ENCODE data around the gene SHTN1.

Gene SHTN1

DNA sequence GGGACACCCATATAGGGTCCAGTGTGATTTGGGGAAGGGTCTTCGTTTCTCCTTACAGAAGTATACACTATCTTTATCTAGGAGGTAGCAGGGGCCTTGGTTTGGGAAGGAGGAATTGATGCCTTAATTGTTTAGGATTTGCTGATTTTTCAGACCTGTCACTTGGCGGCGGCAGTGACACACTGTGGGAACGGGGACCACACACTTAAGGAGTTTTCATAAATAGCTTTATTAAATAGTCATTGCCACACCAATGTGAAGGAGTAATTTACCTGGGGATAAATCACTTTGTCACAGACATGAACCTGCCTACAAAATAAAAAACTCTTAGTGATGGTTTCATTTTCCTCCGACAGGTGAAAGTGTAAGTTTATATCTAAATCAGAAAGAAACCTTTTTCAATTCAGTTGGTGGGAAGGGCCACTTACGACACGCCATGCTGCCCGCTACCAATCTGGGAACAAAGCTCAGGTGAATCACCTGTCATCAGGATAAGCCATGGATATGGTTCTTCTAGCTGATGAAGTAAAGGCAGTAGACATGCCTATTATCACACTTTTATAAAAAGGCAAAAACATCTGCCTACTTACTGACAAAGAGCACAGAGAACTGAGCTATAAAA, 168.0 kb downstream of the SHTN1 start:
- no peak for DNase-seq (ENCODE audit: low spot score in 2 of 2)
- ATAC-seq (ENCODE audit: low read depth), result no peak
- Mint-ChIP-seq H3K36me3 (peaks cover 9% of the 10 kb centered on the region), H3K4me1 (peaks cover 6% of the 10 kb centered on the region), H3K27me3 (no peaks in the 10 kb centered on the region), H3K9me3 (no peaks in the 10 kb centered on the region), H3K4me3 (no peak overlapping the region), H3K27ac (no peak overlapping the region)

DNA sequence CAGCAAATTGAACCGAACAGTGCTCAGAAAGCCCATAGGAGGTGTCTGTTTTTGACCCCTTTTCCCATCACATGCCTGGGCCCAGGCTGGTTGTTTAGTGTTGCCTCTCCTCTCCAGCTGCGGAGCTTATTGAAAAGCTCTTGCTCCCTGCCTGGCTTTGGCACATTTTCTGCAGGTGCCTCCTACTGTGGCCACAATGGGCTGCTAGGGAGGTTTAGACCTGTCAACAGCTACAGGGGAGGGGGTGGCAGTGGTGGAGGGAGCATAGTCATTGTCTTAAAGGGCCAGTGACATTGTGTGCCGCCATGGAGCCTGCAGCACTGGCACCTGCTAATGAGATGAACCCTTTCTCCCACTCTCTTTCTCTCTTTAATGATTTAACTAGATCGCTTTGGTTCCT, 168.9 kb downstream of the SHTN1 start:
- DNase-seq (ENCODE audit: low spot score in 2 of 2) (no peak), ATAC-seq (ENCODE audit: low read depth) (no peak)
- no peak overlapping the region for H3K4me3 Mint-ChIP-seq
- H3K4me1 Mint-ChIP-seq, result peaks cover 6% of the 10 kb centered on the region
- H3K36me3 Mint-ChIP-seq, result peaks cover 15% of the 10 kb centered on the region
- H3K9me3 Mint-ChIP-seq, result no peaks in the 10 kb centered on the region
- no peak overlapping the region for H3K27ac Mint-ChIP-seq
- no peaks in the 10 kb centered on the region for H3K27me3 Mint-ChIP-seq

DNA sequence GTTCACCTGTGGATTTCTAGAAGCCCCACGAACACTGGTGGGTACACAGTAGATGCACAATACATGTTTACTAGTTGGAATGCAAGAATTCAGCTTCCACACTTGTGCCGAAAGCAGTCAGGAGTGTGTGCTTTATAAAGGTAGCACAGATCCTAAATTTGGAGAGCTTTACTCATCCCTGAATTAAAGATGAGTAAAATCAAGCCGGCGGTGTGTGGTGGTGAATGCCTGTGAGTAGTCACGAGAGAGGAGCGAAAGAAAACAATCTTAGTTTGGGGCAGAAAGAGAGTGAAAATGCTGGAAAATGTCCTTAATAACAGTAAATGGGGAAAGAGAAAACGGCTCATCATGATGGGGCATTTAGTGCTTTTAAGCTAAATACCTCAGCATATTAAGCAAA, 169.3 kb downstream of the SHTN1 start:
- H3K36me3 Mint-ChIP-seq, result peaks cover 17% of the 10 kb centered on the region
- DNase-seq (ENCODE audit: low spot score in 2 of 2), result no peak
- H3K27me3 Mint-ChIP-seq, result no peaks in the 10 kb centered on the region
- H3K4me3 Mint-ChIP-seq, result no peak overlapping the region
- H3K4me1 Mint-ChIP-seq, result peaks cover 6% of the 10 kb centered on the region
- ATAC-seq (ENCODE audit: low read depth), result no peak
- H3K9me3 Mint-ChIP-seq, result no peaks in the 10 kb centered on the region
- no peak overlapping the region for H3K27ac Mint-ChIP-seq

DNA sequence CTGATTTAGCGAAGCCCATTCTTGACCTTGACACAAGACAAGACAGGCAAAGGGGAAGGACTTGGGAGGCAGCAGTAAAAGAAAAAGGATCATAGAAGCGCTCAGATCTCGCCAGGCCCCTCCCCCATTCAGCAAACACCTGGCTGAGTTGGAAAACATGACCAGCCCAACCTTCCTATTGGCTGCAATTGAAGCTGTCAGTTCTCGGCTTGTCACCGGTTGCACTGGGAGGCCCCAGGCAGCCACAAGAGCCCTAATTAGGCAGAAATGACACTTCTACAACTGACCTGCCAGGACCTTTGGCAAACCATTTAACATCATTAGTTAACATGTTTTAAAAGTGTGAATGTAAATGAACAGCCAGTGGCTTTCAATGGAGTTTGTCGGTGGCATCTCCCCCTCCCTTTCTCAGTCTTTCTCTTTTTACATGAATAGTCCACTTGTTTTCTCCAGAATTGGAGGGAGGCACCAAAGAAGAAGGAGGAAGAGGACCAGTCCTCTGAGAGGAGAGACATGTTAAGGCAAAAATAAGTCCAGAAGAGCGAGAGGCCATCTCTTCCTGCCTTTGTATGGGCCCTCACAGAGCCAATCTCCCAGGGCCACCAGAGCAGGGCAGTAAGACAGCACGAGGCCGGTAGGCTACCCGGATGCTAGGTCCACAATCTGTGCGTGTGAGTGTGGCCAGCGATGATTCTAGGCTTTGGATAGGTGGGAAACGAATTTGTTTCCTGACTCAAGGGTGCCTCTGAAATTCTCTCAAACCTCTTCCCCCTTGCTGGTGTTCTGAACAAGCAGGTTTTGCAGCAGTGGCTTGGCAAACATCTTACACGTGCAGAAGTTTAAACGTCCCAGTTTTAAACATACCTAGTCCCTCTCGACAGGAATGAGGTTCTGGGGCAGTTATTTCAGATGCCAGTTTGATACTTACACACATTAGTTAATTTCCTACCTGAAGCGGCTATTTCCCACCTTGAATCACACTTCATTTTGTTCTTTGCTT, 170.7 kb downstream of the SHTN1 start:
- no peak for DNase-seq (ENCODE audit: low spot score in 2 of 2)
- Mint-ChIP-seq H3K4me3 (no peak overlapping the region), H3K9me3 (no peaks in the 10 kb centered on the region), H3K27ac (no peak overlapping the region), H3K27me3 (no peaks in the 10 kb centered on the region), H3K36me3 (peaks cover 21% of the 10 kb centered on the region), H3K4me1 (peaks cover 5% of the 10 kb centered on the region)
- no peak for ATAC-seq (ENCODE audit: low read depth)

DNA sequence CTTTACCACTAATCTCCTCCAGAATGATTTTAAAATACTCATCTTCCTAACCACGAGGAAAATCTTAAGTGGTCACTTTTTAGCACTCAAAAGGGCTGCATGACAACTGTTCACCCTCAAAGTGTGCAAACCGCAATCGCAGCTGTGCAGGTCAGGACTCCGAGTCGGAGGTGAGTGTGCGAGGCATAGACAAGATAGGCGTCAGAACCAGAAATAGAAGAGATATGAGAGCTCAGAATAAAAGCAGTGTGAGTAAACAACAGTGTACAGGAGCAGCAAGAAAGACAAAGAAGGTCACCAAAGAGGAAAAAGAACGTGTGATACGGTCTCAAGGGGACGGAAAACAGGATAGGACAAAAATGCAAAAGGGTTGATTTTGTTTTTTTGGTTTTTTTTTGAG, 173.2 kb downstream of the SHTN1 start:
- no peaks in the 10 kb centered on the region for H3K4me1 Mint-ChIP-seq
- H3K4me3 Mint-ChIP-seq, result no peak overlapping the region
- H3K27ac Mint-ChIP-seq, result no peak overlapping the region
- DNase-seq (ENCODE audit: low spot score in 2 of 2) (no peak), ATAC-seq (ENCODE audit: low read depth) (no peak)
- H3K9me3 Mint-ChIP-seq, result no peaks in the 10 kb centered on the region
- peaks cover 29% of the 10 kb centered on the region for H3K36me3 Mint-ChIP-seq
- no peaks in the 10 kb centered on the region for H3K27me3 Mint-ChIP-seq

Data from memory B cell (primary cell).